Activated CD4-positive, CD25-positive, alpha-beta regulatory T cell (primary cell): Measurements from ENCODE around the gene EDN3.

Source experiments
- DNase-seq, 4 experiments: peaks; one replicate each; lab custom pipeline; 2025; lab: John Stamatoyannopoulos, UW

Gene EDN3

GRCh38 chr20:59364611-59365010 is 64.2 kb downstream of the EDN3 start:
- DNase-seq, result no peak

GRCh38 chr20:59365611-59366285 is 65.3 kb downstream of the EDN3 start:
- DNase-seq, result no peak

- no peak for DNase-seq
Measured at GRCh38 chr20:59371431-59371830, 71.0 kb downstream of the EDN3 start.

- no peak for DNase-seq
Measured at GRCh38 chr20:59374261-59374660, 73.8 kb downstream of the EDN3 start.

- no peak for DNase-seq
Measured at GRCh38 chr20:59375541-59375940, 75.1 kb downstream of the EDN3 start.
